Subcutaneous abdominal adipose tissue (tissue), 5 donors: ENCODE data around the gene RBP3.

Source experiments
- H3K27ac ChIP-seq: one replicate; pipeline ENCODE4 v1.7.0; 2013; ENCODE audit warnings: low read depth, mild to moderate bottlenecking, inconsistent platforms, low read length, moderate library complexity
- H3K27me3 ChIP-seq, 5 donors: one replicate each; pipeline ENCODE4 v1.7.0; 2013; ENCODE audit warnings: low read length in 5 of 5, inconsistent platforms in 1 of 5; ENCODE audit not compliant: control insufficient read depth in 5 of 5, insufficient read depth in 4 of 5
- H3K36me3 ChIP-seq, 5 donors: one replicate each; pipeline ENCODE4 v1.7.0; 2013; ENCODE audit warnings: low read length in 5 of 5; ENCODE audit not compliant: control insufficient read depth in 5 of 5, insufficient read depth in 5 of 5
- H3K4me1 ChIP-seq, 5 donors: one replicate each; pipeline ENCODE4 v1.7.0; 2013; ENCODE audit warnings: low read length in 5 of 5, mild to moderate bottlenecking in 3 of 5, moderate library complexity in 1 of 5; ENCODE audit not compliant: control insufficient read depth in 5 of 5, insufficient read depth in 5 of 5
- H3K4me3 ChIP-seq, 5 donors: one replicate each; pipeline ENCODE4 v1.7.0; 2013; ENCODE audit warnings: low read length in 5 of 5, low read depth in 1 of 5
- H3K9ac ChIP-seq, 5 donors: one replicate each; pipeline ENCODE4 v1.7.0; 2013; ENCODE audit warnings: low read length in 5 of 5, mild to moderate bottlenecking in 4 of 5, moderate library complexity in 3 of 5
- H3K9me3 ChIP-seq, 5 donors: one replicate each; pipeline ENCODE4 v1.7.0; 2013; ENCODE audit warnings: low read length in 5 of 5; ENCODE audit not compliant: control insufficient read depth in 5 of 5
- donor health status: healthy.
- donor health status: healthy.
- donor health status: healthy.
- donor health status: healthy.
- donor health status: healthy.

Gene RBP3

GRCh38 chr10:47370015-47370767 lies 22.0 kb downstream of the RBP3 start:
- H3K9ac ChIP-seq = no peak overlapping the region
- peaks cover 0 to 2% (median 0%) of the 10 kb centered on the region in 5 donors for H3K27me3 ChIP-seq
- no peak overlapping the region for H3K27ac ChIP-seq
- no peaks in the 10 kb centered on the region for H3K36me3 ChIP-seq
- H3K9me3 ChIP-seq = no peaks in the 10 kb centered on the region
- no peak overlapping the region for H3K4me3 ChIP-seq
- H3K4me1 ChIP-seq = peaks cover 0 to 19% (median 11%) of the 10 kb centered on the region in 5 donors

GRCh38 chr10:47370878-47371277 lies 22.7 kb downstream of the RBP3 start:
- Histone ChIP-seq H3K9me3 (no peaks in the 10 kb centered on the region), H3K36me3 (no peaks in the 10 kb centered on the region), H3K4me3 (no peak overlapping the region), H3K9ac (no peak overlapping the region), H3K4me1 (peaks cover 0 to 20% (median 13%) of the 10 kb centered on the region in 5 donors), H3K27ac (no peak overlapping the region), H3K27me3 (no peaks in the 10 kb centered on the region)

GRCh38 chr10:47371629-47372485 lies 23.7 kb downstream of the RBP3 start:
- Histone ChIP-seq H3K27ac (no peak overlapping the region), H3K36me3 (no peaks in the 10 kb centered on the region), H3K4me1 (peaks cover 0 to 20% (median 13%) of the 10 kb centered on the region in 5 donors), H3K9me3 (no peaks in the 10 kb centered on the region), H3K4me3 (no peak overlapping the region), H3K9ac (no peak overlapping the region), H3K27me3 (peaks cover 0 to 3% (median 0%) of the 10 kb centered on the region in 5 donors)

- Histone ChIP-seq H3K9me3 (no peaks in the 10 kb centered on the region), H3K4me3 (no peak overlapping the region), H3K27ac (no peak overlapping the region), H3K27me3 (peaks cover 0 to 8% (median 0%) of the 10 kb centered on the region in 5 donors), H3K36me3 (no peaks in the 10 kb centered on the region), H3K9ac (no peak overlapping the region), H3K4me1 (peaks cover 0 to 20% (median 13%) of the 10 kb centered on the region in 5 donors)
These were observed 24.6 kb downstream of the RBP3 start for GRCh38 chr10:47372726-47373125.

- Histone ChIP-seq H3K9ac (no peak overlapping the region), H3K9me3 (no peaks in the 10 kb centered on the region), H3K4me3 (peak overlapping the region in 2 of 5 donors; percentile 40 to 42), H3K27me3 (peaks cover 0 to 12% (median 0%) of the 10 kb centered on the region in 5 donors), H3K36me3 (no peaks in the 10 kb centered on the region), H3K4me1 (peaks cover 0 to 20% (median 13%) of the 10 kb centered on the region in 5 donors), H3K27ac (no peak overlapping the region)
These were observed 26.7 kb downstream of the RBP3 start for GRCh38 chr10:47374611-47375536.

- no peaks in the 10 kb centered on the region for H3K36me3 ChIP-seq
- H3K27me3 ChIP-seq = peaks cover 0 to 12% (median 0%) of the 10 kb centered on the region in 5 donors
- no peak overlapping the region for H3K27ac ChIP-seq
- H3K9me3 ChIP-seq = no peaks in the 10 kb centered on the region
- H3K4me3 ChIP-seq = no peak overlapping the region
- H3K4me1 ChIP-seq = peaks cover 0 to 18% (median 13%) of the 10 kb centered on the region in 5 donors
- H3K9ac ChIP-seq = no peak overlapping the region
These were observed 28.5 kb downstream of the RBP3 start for GRCh38 chr10:47376522-47377220.

GRCh38 chr10:47378183-47378510 lies 30.0 kb downstream of the RBP3 start:
- no peak overlapping the region for H3K27ac ChIP-seq

GRCh38 chr10:47378606-47379444 lies 30.7 kb downstream of the RBP3 start:
- Histone ChIP-seq H3K36me3 (no peaks in the 10 kb centered on the region), H3K4me1 (peaks cover 0 to 16% (median 13%) of the 10 kb centered on the region in 5 donors), H3K27ac (no peak overlapping the region), H3K4me3 (no peak overlapping the region), H3K27me3 (peaks cover 0 to 12% (median 0%) of the 10 kb centered on the region in 5 donors), H3K9me3 (no peaks in the 10 kb centered on the region), H3K9ac (no peak overlapping the region)

More at GRCh38 chr10:47378183-47378510, 30.0 kb downstream of the RBP3 start:
- Histone ChIP-seq H3K9me3 (no peaks in the 10 kb centered on the region), H3K4me1 (peaks cover 0 to 15% (median 12%) of the 10 kb centered on the region in 5 donors), H3K27me3 (peaks cover 0 to 12% (median 0%) of the 10 kb centered on the region in 5 donors), H3K4me3 (no peak overlapping the region), H3K9ac (no peak overlapping the region), H3K36me3 (no peaks in the 10 kb centered on the region)
